ENCODE data around the gene ZYX.

Gene ZYX

GRCh38 chr7:143368387-143368786 is 12.8 kb upstream of the ZYX start:
- no peak for TF ChIP-seq POLR2AphosphoS5 (IDR thresholded peaks at IDR 0.05; ENCODE audit: low read depth)
- TF ChIP-seq REST (IDR thresholded peaks at IDR 0.05; ENCODE audit: insufficient replicate concordance, low read depth), result no peak
- TF ChIP-seq CTCF (IDR thresholded peaks at IDR 0.05; ENCODE audit: insufficient read depth, low read length), result no peak
- no peak for TF ChIP-seq SPI1 (IDR thresholded peaks at IDR 0.05; ENCODE audit: borderline replicate concordance, low read depth)
- TF ChIP-seq GABPA (IDR thresholded peaks at IDR 0.05; ENCODE audit: low read depth), result no peak
- DNase-seq (ENCODE audit: low read depth in 1 of 2, low spot score in 1 of 2), result no peak
- Histone ChIP-seq H3K27me3 (ENCODE audit: insufficient read depth, poor library complexity, severe bottlenecking) (peaks cover 12% of the 10 kb centered on the region), H3K4me3 (replicated peaks; ENCODE audit: insufficient read depth, low read length) (no peak overlapping the region), H3K27ac (replicated peaks) (no peak overlapping the region)

- TF ChIP-seq CTCF (IDR thresholded peaks at IDR 0.05; ENCODE audit: insufficient read depth, low read length) (no peak), GABPA (IDR thresholded peaks at IDR 0.05; ENCODE audit: low read depth) (no peak), SPI1 (IDR thresholded peaks at IDR 0.05; ENCODE audit: borderline replicate concordance, low read depth) (no peak), REST (IDR thresholded peaks at IDR 0.05; ENCODE audit: insufficient replicate concordance, low read depth) (no peak), POLR2AphosphoS5 (IDR thresholded peaks at IDR 0.05; ENCODE audit: low read depth) (no peak)
- Histone ChIP-seq H3K27ac (replicated peaks) (no peak overlapping the region), H3K4me3 (replicated peaks; ENCODE audit: insufficient read depth, low read length) (no peak overlapping the region), H3K27me3 (ENCODE audit: insufficient read depth, poor library complexity, severe bottlenecking) (no peaks in the 10 kb centered on the region)
- DNase-seq (ENCODE audit: low read depth in 1 of 2, low spot score in 1 of 2), result no peak
These were observed 11.2 kb upstream of the ZYX start for GRCh38 chr7:143369678-143370651.

- H3K27me3 ChIP-seq (ENCODE audit: insufficient read depth, poor library complexity, severe bottlenecking), result no peaks in the 10 kb centered on the region
- no peak overlapping the region for H3K4me3 ChIP-seq (replicated peaks; ENCODE audit: insufficient read depth, low read length)
- peak in 1 of 2 experiments; percentile 92 for DNase-seq (ENCODE audit: low read depth in 1 of 2, low spot score in 1 of 2)
- H3K27ac ChIP-seq (replicated peaks), result peak overlapping the region; percentile 18
- TF ChIP-seq REST (IDR thresholded peaks at IDR 0.05; ENCODE audit: insufficient replicate concordance, low read depth), result no peak
- TF ChIP-seq CTCF (IDR thresholded peaks at IDR 0.05; ENCODE audit: insufficient read depth, low read length), result peak; percentile 18
- TF ChIP-seq POLR2AphosphoS5 (IDR thresholded peaks at IDR 0.05; ENCODE audit: low read depth), result peak; percentile 77
- peak; percentile 63 for TF ChIP-seq GABPA (IDR thresholded peaks at IDR 0.05; ENCODE audit: low read depth)
- TF ChIP-seq SPI1 (IDR thresholded peaks at IDR 0.05; ENCODE audit: borderline replicate concordance, low read depth), result no peak
These were observed 9.1 kb upstream of the ZYX start for GRCh38 chr7:143372070-143372469.
